ENCODE measurements around the gene CARMIL1.

CARMIL1 gene

GRCh38 chr6:25270559-25270958 is 8.6 kb upstream of the CARMIL1 start:
- no peak overlapping the region for H3K4me3 ChIP-seq (ENCODE audit: insufficient read depth, low read depth, low read length)
- no peaks in the 10 kb centered on the region for H3K9me3 ChIP-seq (ENCODE audit: control insufficient read depth, low read length)
- H3K36me3 ChIP-seq (ENCODE audit: control insufficient read depth, insufficient read depth, low read length): no peaks in the 10 kb centered on the region
- H3K27me3 ChIP-seq (ENCODE audit: control insufficient read depth, insufficient read depth, low read length, poor library complexity, severe bottlenecking): no peaks in the 10 kb centered on the region
- H3K27ac ChIP-seq (ENCODE audit: insufficient read depth, low read depth, low read length, poor library complexity, severe bottlenecking): no peak overlapping the region
- H3K4me1 ChIP-seq (ENCODE audit: control insufficient read depth, insufficient read depth, low read length): no peaks in the 10 kb centered on the region

- H3K27me3 ChIP-seq (ENCODE audit: control insufficient read depth, insufficient read depth, low read length, poor library complexity, severe bottlenecking): peaks cover 8% of the 10 kb centered on the region
- no peak overlapping the region for H3K4me3 ChIP-seq (ENCODE audit: insufficient read depth, low read depth, low read length)
- WGBS, 2 experiments: 91 to 95% methylated on average over 1 of the region's 1 CpG
- H3K4me1 ChIP-seq (ENCODE audit: control insufficient read depth, insufficient read depth, low read length): peaks cover 2% of the 10 kb centered on the region
- no peaks in the 10 kb centered on the region for H3K9me3 ChIP-seq (ENCODE audit: control insufficient read depth, low read length)
- H3K36me3 ChIP-seq (ENCODE audit: control insufficient read depth, insufficient read depth, low read length): no peaks in the 10 kb centered on the region
- no peak overlapping the region for H3K27ac ChIP-seq (ENCODE audit: insufficient read depth, low read depth, low read length, poor library complexity, severe bottlenecking)
Measured at GRCh38 chr6:25275436-25275835, 3.7 kb upstream of the CARMIL1 start.

GRCh38 chr6:25277386-25277785 is 1.8 kb upstream of the CARMIL1 start:
- Histone ChIP-seq H3K27ac (ENCODE audit: insufficient read depth, low read depth, low read length, poor library complexity, severe bottlenecking) (no peak overlapping the region), H3K27me3 (ENCODE audit: control insufficient read depth, insufficient read depth, low read length, poor library complexity, severe bottlenecking) (peaks cover 8% of the 10 kb centered on the region), H3K36me3 (ENCODE audit: control insufficient read depth, insufficient read depth, low read length) (no peaks in the 10 kb centered on the region), H3K9me3 (ENCODE audit: control insufficient read depth, low read length) (no peaks in the 10 kb centered on the region), H3K4me1 (ENCODE audit: control insufficient read depth, insufficient read depth, low read length) (peaks cover 8% of the 10 kb centered on the region), H3K4me3 (ENCODE audit: insufficient read depth, low read depth, low read length) (no peak overlapping the region)
- WGBS, 2 experiments: 92 to 97% methylated on average over 1 of the region's 1 CpG

GRCh38 chr6:25277857-25278256 is 1.3 kb upstream of the CARMIL1 start:
- H3K27me3 ChIP-seq (ENCODE audit: control insufficient read depth, insufficient read depth, low read length, poor library complexity, severe bottlenecking): peaks cover 8% of the 10 kb centered on the region
- no peak overlapping the region for H3K27ac ChIP-seq (ENCODE audit: insufficient read depth, low read depth, low read length, poor library complexity, severe bottlenecking)
- H3K36me3 ChIP-seq (ENCODE audit: control insufficient read depth, insufficient read depth, low read length): no peaks in the 10 kb centered on the region
- no peak overlapping the region for H3K4me3 ChIP-seq (ENCODE audit: insufficient read depth, low read depth, low read length)
- no peaks in the 10 kb centered on the region for H3K9me3 ChIP-seq (ENCODE audit: control insufficient read depth, low read length)
- H3K4me1 ChIP-seq (ENCODE audit: control insufficient read depth, insufficient read depth, low read length): peaks cover 8% of the 10 kb centered on the region
- WGBS, 2 experiments: 89 to 100% methylated on average over 1 of the region's 1 CpG

- Histone ChIP-seq H3K9me3 (ENCODE audit: control insufficient read depth, low read length) (no peaks in the 10 kb centered on the region), H3K4me1 (ENCODE audit: control insufficient read depth, insufficient read depth, low read length) (peaks cover 8% of the 10 kb centered on the region), H3K4me3 (ENCODE audit: insufficient read depth, low read depth, low read length) (peak overlapping the region; percentile 79), H3K36me3 (ENCODE audit: control insufficient read depth, insufficient read depth, low read length) (no peaks in the 10 kb centered on the region), H3K27ac (ENCODE audit: insufficient read depth, low read depth, low read length, poor library complexity, severe bottlenecking) (no peak overlapping the region), H3K27me3 (ENCODE audit: control insufficient read depth, insufficient read depth, low read length, poor library complexity, severe bottlenecking) (peaks cover 8% of the 10 kb centered on the region)
- WGBS, 2 experiments: 3 to 4% methylated on average over 16 of the region's 16 CpGs
Measured at GRCh38 chr6:25278261-25278913, 787 bp upstream of the CARMIL1 start.

GRCh38 chr6:25279748-25280343 is 672 bp downstream of the CARMIL1 start:
- Histone ChIP-seq H3K4me1 (ENCODE audit: control insufficient read depth, insufficient read depth, low read length) (peaks cover 8% of the 10 kb centered on the region), H3K9me3 (ENCODE audit: control insufficient read depth, low read length) (no peaks in the 10 kb centered on the region), H3K4me3 (ENCODE audit: insufficient read depth, low read depth, low read length) (peak overlapping the region; percentile 79), H3K27me3 (ENCODE audit: control insufficient read depth, insufficient read depth, low read length, poor library complexity, severe bottlenecking) (peaks cover 8% of the 10 kb centered on the region), H3K27ac (ENCODE audit: insufficient read depth, low read depth, low read length, poor library complexity, severe bottlenecking) (no peak overlapping the region), H3K36me3 (ENCODE audit: control insufficient read depth, insufficient read depth, low read length) (no peaks in the 10 kb centered on the region)
- WGBS, 2 experiments: 0 to 1% methylated on average over 31 of the region's 31 CpGs

GRCh38 chr6:25280344-25281074 is 1.3 kb downstream of the CARMIL1 start:
- Histone ChIP-seq H3K27me3 (ENCODE audit: control insufficient read depth, insufficient read depth, low read length, poor library complexity, severe bottlenecking) (peaks cover 8% of the 10 kb centered on the region), H3K36me3 (ENCODE audit: control insufficient read depth, insufficient read depth, low read length) (no peaks in the 10 kb centered on the region), H3K27ac (ENCODE audit: insufficient read depth, low read depth, low read length, poor library complexity, severe bottlenecking) (no peak overlapping the region), H3K9me3 (ENCODE audit: control insufficient read depth, low read length) (no peaks in the 10 kb centered on the region), H3K4me3 (ENCODE audit: insufficient read depth, low read depth, low read length) (peak overlapping the region; percentile 79), H3K4me1 (ENCODE audit: control insufficient read depth, insufficient read depth, low read length) (peaks cover 8% of the 10 kb centered on the region)
- 13 to 18% methylated on average over 13 of the region's 13 CpGs for WGBS, 2 experiments

- peaks cover 5% of the 10 kb centered on the region for H3K4me1 ChIP-seq (ENCODE audit: control insufficient read depth, insufficient read depth, low read length)
- no peaks in the 10 kb centered on the region for H3K9me3 ChIP-seq (ENCODE audit: control insufficient read depth, low read length)
- no peak overlapping the region for H3K4me3 ChIP-seq (ENCODE audit: insufficient read depth, low read depth, low read length)
- no peak overlapping the region for H3K27ac ChIP-seq (ENCODE audit: insufficient read depth, low read depth, low read length, poor library complexity, severe bottlenecking)
- WGBS, 2 experiments: 92 to 95% methylated on average over 1 to 2 of the region's 2 CpGs
- H3K36me3 ChIP-seq (ENCODE audit: control insufficient read depth, insufficient read depth, low read length): no peaks in the 10 kb centered on the region
- no peaks in the 10 kb centered on the region for H3K27me3 ChIP-seq (ENCODE audit: control insufficient read depth, insufficient read depth, low read length, poor library complexity, severe bottlenecking)
Measured at GRCh38 chr6:25286891-25287290, 7.7 kb downstream of the CARMIL1 start.

- no peak overlapping the region for H3K27ac ChIP-seq (ENCODE audit: insufficient read depth, low read depth, low read length, poor library complexity, severe bottlenecking)
- H3K4me3 ChIP-seq (ENCODE audit: insufficient read depth, low read depth, low read length): no peak overlapping the region
- no peaks in the 10 kb centered on the region for H3K27me3 ChIP-seq (ENCODE audit: control insufficient read depth, insufficient read depth, low read length, poor library complexity, severe bottlenecking)
- H3K36me3 ChIP-seq (ENCODE audit: control insufficient read depth, insufficient read depth, low read length): no peaks in the 10 kb centered on the region
- no peaks in the 10 kb centered on the region for H3K9me3 ChIP-seq (ENCODE audit: control insufficient read depth, low read length)
- WGBS, 2 experiments: 89 to 91% methylated on average over 6 of the region's 6 CpGs
- peaks cover 5% of the 10 kb centered on the region for H3K4me1 ChIP-seq (ENCODE audit: control insufficient read depth, insufficient read depth, low read length)
Measured at GRCh38 chr6:25287941-25288340, 8.8 kb downstream of the CARMIL1 start.

GRCh38 chr6:25288518-25288917 is 9.3 kb downstream of the CARMIL1 start:
- no peaks in the 10 kb centered on the region for H3K9me3 ChIP-seq (ENCODE audit: control insufficient read depth, low read length)
- H3K36me3 ChIP-seq (ENCODE audit: control insufficient read depth, insufficient read depth, low read length): no peaks in the 10 kb centered on the region
- no peak overlapping the region for H3K4me3 ChIP-seq (ENCODE audit: insufficient read depth, low read depth, low read length)
- H3K27ac ChIP-seq (ENCODE audit: insufficient read depth, low read depth, low read length, poor library complexity, severe bottlenecking): no peak overlapping the region
- H3K27me3 ChIP-seq (ENCODE audit: control insufficient read depth, insufficient read depth, low read length, poor library complexity, severe bottlenecking): no peaks in the 10 kb centered on the region
- 87 to 88% methylated on average over 2 of the region's 2 CpGs for WGBS, 2 experiments
- H3K4me1 ChIP-seq (ENCODE audit: control insufficient read depth, insufficient read depth, low read length): peaks cover 5% of the 10 kb centered on the region

Measured in ectodermal cell (in vitro differentiated cells).